ENCODE data around the gene CRABP2.

DNA sequence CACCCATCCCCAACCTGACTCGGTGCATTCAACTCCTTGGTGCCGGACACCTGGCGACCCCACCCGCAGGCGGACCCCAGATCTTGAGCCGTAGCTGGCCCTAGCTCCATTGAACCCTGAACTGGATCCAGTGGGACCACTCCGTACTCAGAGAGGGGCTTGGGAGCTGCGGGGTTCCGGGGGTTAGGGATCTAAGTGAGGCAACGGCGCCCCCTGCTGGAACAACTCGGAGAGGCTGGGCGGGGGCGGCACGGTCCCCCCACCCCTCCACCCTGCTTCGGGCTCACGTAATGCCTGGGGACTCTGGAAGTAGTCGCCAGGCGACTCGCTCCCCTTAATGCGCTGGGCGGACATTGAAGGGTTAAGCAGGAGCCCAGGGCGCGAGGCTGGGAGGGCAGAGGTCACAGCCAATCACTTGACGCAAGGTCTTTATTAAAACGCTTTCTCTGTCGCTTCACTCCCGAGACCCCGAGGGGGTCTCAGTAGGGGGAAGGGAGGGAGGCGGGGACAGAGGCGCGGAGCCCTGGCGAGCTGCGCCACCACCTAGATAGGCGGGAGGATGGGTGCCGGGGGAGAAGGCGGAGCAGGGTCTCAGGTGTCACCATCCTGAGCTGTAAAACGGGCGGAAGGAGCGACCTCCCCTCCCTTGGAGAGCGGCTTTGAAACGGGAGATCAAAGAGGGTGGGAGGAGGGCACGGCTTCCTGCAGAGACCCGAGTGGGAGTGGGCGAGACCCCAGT lies 704 bp upstream of the CRABP2 start:
- TF ChIP-seq, protein P1, sequence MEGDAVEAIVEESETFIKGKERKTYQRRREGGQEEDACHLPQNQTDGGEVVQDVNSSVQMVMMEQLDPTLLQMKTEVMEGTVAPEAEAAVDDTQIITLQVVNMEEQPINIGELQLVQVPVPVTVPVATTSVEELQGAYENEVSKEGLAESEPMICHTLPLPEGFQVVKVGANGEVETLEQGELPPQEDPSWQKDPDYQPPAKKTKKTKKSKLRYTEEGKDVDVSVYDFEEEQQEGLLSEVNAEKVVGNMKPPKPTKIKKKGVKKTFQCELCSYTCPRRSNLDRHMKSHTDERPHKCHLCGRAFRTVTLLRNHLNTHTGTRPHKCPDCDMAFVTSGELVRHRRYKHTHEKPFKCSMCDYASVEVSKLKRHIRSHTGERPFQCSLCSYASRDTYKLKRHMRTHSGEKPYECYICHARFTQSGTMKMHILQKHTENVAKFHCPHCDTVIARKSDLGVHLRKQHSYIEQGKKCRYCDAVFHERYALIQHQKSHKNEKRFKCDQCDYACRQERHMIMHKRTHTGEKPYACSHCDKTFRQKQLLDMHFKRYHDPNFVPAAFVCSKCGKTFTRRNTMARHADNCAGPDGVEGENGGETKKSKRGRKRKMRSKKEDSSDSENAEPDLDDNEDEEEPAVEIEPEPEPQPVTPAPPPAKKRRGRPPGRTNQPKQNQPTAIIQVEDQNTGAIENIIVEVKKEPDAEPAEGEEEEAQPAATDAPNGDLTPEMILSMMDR (IDR thresholded peaks at IDR 0.05 in 2 of 3, conservative IDR thresholded peaks at IDR 0.05 in 1 of 3; ENCODE audit: borderline replicate concordance in 1 of 3, insufficient read depth in 1 of 3, low read depth in 2 of 3, low read length in 2 of 3): peak in 2 of 3 experiments; percentile 80 to 92; a peak in 4 of 6 replicates
- TF ChIP-seq EZH2phosphoT487 (IDR thresholded peaks at IDR 0.05; ENCODE audit: borderline replicate concordance): no peak
- no peak; the same call in 1 of the 2 replicates for TF ChIP-seq POLR2AphosphoS5 (IDR thresholded peaks at IDR 0.05; ENCODE audit: low read depth, low read length)
- TF ChIP-seq YY1 (IDR thresholded peaks at IDR 0.05; ENCODE audit: extremely low read depth, insufficient replicate concordance, low read depth, low read length): peak; percentile 2
- TF ChIP-seq RAD21 (IDR thresholded peaks at IDR 0.05; ENCODE audit: low read depth): no peak
- TF ChIP-seq ZFX (IDR thresholded peaks at IDR 0.05): no peak
- TF ChIP-seq, protein P2, sequence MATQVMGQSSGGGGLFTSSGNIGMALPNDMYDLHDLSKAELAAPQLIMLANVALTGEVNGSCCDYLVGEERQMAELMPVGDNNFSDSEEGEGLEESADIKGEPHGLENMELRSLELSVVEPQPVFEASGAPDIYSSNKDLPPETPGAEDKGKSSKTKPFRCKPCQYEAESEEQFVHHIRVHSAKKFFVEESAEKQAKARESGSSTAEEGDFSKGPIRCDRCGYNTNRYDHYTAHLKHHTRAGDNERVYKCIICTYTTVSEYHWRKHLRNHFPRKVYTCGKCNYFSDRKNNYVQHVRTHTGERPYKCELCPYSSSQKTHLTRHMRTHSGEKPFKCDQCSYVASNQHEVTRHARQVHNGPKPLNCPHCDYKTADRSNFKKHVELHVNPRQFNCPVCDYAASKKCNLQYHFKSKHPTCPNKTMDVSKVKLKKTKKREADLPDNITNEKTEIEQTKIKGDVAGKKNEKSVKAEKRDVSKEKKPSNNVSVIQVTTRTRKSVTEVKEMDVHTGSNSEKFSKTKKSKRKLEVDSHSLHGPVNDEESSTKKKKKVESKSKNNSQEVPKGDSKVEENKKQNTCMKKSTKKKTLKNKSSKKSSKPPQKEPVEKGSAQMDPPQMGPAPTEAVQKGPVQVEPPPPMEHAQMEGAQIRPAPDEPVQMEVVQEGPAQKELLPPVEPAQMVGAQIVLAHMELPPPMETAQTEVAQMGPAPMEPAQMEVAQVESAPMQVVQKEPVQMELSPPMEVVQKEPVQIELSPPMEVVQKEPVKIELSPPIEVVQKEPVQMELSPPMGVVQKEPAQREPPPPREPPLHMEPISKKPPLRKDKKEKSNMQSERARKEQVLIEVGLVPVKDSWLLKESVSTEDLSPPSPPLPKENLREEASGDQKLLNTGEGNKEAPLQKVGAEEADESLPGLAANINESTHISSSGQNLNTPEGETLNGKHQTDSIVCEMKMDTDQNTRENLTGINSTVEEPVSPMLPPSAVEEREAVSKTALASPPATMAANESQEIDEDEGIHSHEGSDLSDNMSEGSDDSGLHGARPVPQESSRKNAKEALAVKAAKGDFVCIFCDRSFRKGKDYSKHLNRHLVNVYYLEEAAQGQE (IDR thresholded peaks at IDR 0.05; ENCODE audit: low read depth): no peak
- no peak for TF ChIP-seq ZNF274 (IDR thresholded peaks at IDR 0.05; ENCODE audit: low read depth, low read length)
- TF ChIP-seq EZH2 (IDR thresholded peaks at IDR 0.05): no peak
- TF ChIP-seq POLR2A (IDR thresholded peaks at IDR 0.05; ENCODE audit: borderline replicate concordance, extremely low read depth, insufficient read depth, insufficient read length): peak; percentile 24
- TF ChIP-seq CEBPB (IDR thresholded peaks at IDR 0.05; ENCODE audit: low read depth): no peak
- TF ChIP-seq, protein P3, sequence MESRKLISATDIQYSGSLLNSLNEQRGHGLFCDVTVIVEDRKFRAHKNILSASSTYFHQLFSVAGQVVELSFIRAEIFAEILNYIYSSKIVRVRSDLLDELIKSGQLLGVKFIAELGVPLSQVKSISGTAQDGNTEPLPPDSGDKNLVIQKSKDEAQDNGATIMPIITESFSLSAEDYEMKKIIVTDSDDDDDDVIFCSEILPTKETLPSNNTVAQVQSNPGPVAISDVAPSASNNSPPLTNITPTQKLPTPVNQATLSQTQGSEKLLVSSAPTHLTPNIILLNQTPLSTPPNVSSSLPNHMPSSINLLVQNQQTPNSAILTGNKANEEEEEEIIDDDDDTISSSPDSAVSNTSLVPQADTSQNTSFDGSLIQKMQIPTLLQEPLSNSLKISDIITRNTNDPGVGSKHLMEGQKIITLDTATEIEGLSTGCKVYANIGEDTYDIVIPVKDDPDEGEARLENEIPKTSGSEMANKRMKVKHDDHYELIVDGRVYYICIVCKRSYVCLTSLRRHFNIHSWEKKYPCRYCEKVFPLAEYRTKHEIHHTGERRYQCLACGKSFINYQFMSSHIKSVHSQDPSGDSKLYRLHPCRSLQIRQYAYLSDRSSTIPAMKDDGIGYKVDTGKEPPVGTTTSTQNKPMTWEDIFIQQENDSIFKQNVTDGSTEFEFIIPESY (IDR thresholded peaks at IDR 0.05; ENCODE audit: extremely low read depth, insufficient replicate concordance, low read length): no peak
- no peak for TF ChIP-seq FOSL1 (IDR thresholded peaks at IDR 0.05; ENCODE audit: low read depth)
- TF ChIP-seq SRF (IDR thresholded peaks at IDR 0.05; ENCODE audit: low read depth): no peak

Measured in HCT116 (cell line).